Measurements from ENCODE around the gene CCDC112. TPM values are rescaled to one million over a fixed set of nuclear protein-coding genes. Genes with fewer than 3 reads are reported as not detected.

The CCDC112 gene
- total and polyA plus RNA-seq, 8 donors: 5.2 to 70.1 (median 6.8) TPM

DNA sequence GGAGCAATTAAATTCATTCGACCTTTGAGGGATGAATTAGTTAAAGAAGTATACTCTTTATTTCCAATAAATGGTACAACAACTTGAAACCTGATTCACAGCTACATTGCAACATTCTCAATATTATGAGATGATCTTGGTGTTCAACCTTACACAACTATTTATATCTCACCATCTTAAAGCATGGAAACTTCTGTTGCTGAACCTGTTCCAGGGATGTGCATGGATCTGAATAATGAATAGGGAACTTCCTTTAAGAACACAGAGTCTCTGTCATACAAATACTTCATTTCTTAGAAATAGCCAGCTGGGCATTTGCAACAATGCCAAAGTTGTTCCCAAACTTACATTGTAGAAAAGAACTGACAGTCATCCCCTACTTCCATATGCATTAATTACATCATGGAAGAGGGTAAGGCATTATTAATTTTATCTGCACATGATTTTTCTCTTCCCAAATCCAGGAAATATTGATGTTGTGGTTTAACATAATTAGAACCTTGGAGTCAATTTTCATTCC, 39.8 kb upstream of the CCDC112 start:
- no peaks in the 10 kb centered on the region for H3K27me3 ChIP-seq
- H3K4me1 ChIP-seq: no peaks in the 10 kb centered on the region
- 65 to 92% (median 88%) methylated on average over 1 of the region's 1 CpG for WGBS, 5 donors
- H3K36me3 ChIP-seq: no peaks in the 10 kb centered on the region
- no peak overlapping the region for H3K4me3 ChIP-seq
- TF ChIP-seq POLR2A (IDR thresholded peaks at IDR 0.05) (no peak), POLR2AphosphoS5 (IDR thresholded peaks at IDR 0.05) (no peak), EP300 (IDR thresholded peaks at IDR 0.05) (no peak), CTCF (IDR thresholded peaks at IDR 0.05) (no peak)
- no peaks in the 10 kb centered on the region for H3K9me3 ChIP-seq
- H3K27ac ChIP-seq: no peak overlapping the region
- no peak for DNase-seq
- intact Hi-C loops (cut with DNase I; ENCODE audit: low total_unique reads): no loop called here

DNA sequence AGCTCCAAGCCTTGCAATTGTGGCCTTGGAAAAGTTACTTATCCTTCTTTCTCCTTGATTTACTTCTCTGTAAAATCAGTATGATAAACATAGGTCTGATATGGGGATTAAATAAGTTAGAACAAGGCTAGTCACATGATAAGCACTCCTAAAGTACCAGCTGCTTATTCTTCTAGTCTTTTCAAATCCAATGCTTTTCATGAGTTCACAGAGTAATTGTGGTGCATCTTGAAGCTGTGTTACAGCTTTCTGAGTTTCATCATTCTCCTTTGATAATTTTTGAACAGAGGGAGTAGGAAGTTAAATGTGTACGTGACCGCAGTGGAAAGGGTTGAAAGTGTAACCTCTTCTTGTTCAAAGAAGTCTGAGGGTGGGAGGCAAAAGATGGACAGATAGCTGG, 38.8 kb upstream of the CCDC112 start:
- no peak overlapping the region for H3K4me3 ChIP-seq
- intact Hi-C loops (cut with DNase I; ENCODE audit: low total_unique reads): no loop called here
- no peaks in the 10 kb centered on the region for H3K9me3 ChIP-seq
- no peaks in the 10 kb centered on the region for H3K4me1 ChIP-seq
- WGBS, 5 donors: 46 to 74% (median 67%) methylated on average over 2 of the region's 2 CpGs
- H3K27me3 ChIP-seq: no peaks in the 10 kb centered on the region
- TF ChIP-seq CTCF (IDR thresholded peaks at IDR 0.05) (no peak), POLR2AphosphoS5 (IDR thresholded peaks at IDR 0.05) (no peak), POLR2A (IDR thresholded peaks at IDR 0.05) (no peak), EP300 (IDR thresholded peaks at IDR 0.05) (no peak)
- no peak for DNase-seq
- no peak overlapping the region for H3K27ac ChIP-seq
- no peaks in the 10 kb centered on the region for H3K36me3 ChIP-seq

- Histone ChIP-seq H3K9me3 (no peaks in the 10 kb centered on the region), H3K27ac (no peak overlapping the region), H3K36me3 (no peaks in the 10 kb centered on the region), H3K27me3 (no peaks in the 10 kb centered on the region), H3K4me1 (no peaks in the 10 kb centered on the region), H3K4me3 (no peak overlapping the region)
- TF ChIP-seq CTCF (IDR thresholded peaks at IDR 0.05): no peak
- TF ChIP-seq POLR2AphosphoS5 (IDR thresholded peaks at IDR 0.05): no peak
- no peak for TF ChIP-seq POLR2A (IDR thresholded peaks at IDR 0.05)
- no peak for TF ChIP-seq EP300 (IDR thresholded peaks at IDR 0.05)
- DNase-seq: no peak
- intact Hi-C loops (cut with DNase I; ENCODE audit: low total_unique reads): no loop called here
- WGBS, 5 donors: 82 to 100% (median 90%) methylated on average over 1 of the region's 1 CpG
These were observed 36.7 kb upstream of the CCDC112 start for GRCh38 chr5:115333164-115333563.

DNA sequence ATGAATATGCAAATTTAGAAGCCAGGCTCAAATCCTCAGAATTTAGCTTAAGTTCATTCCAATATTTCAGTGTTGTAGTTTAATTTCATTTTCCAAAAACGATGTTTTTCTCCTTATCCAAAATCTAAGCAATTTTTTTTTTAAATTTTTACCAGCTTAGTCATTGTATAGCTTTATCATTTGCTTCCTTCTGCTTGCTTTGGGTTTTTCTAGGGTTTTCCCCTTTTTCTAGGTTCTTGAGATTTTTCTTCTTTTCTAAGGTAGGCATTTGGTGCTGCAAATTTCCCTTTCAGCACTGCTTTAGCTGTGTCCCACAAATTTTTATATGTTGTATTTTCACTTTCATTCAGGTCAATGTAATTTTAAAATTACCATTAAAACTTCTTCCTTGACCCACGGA, 34.4 kb upstream of the CCDC112 start:
- H3K36me3 ChIP-seq: no peaks in the 10 kb centered on the region
- H3K9me3 ChIP-seq: no peaks in the 10 kb centered on the region
- no peaks in the 10 kb centered on the region for H3K4me1 ChIP-seq
- intact Hi-C loops (cut with DNase I; ENCODE audit: low total_unique reads): no loop called here
- no peak for TF ChIP-seq POLR2AphosphoS5 (IDR thresholded peaks at IDR 0.05)
- no peak for TF ChIP-seq POLR2A (IDR thresholded peaks at IDR 0.05)
- no peak for TF ChIP-seq CTCF (IDR thresholded peaks at IDR 0.05)
- TF ChIP-seq EP300 (IDR thresholded peaks at IDR 0.05): no peak
- H3K27me3 ChIP-seq: no peaks in the 10 kb centered on the region
- DNase-seq: no peak
- 62 to 70% (median 67%) methylated on average over 2 of the region's 2 CpGs for WGBS, 5 donors
- no peak overlapping the region for H3K27ac ChIP-seq
- no peak overlapping the region for H3K4me3 ChIP-seq
